GM18505 (cell line): ENCODE data around the gene SNX5.

Source experiments
- ATAC-seq: cut with Tn5 transposase; IDR thresholded peaks from one replicate; pipeline ENCODE4 v1.9.1; 2021; ENCODE audit not compliant: unreplicated experiment
- POLR2A ChIP-seq: IDR thresholded peaks from 4 replicates; pipeline ENCODE4 v1.6.1; 2011; ENCODE audit warnings: borderline replicate concordance; ENCODE audit not compliant: insufficient read depth, insufficient read length; ENCODE audit errors: extremely low read depth

SNX5 gene

GRCh38 chr20:17919149-17919548 lies 49.4 kb downstream of the SNX5 start:
- no peak for TF ChIP-seq POLR2A
- no peak for ATAC-seq

- no peak for TF ChIP-seq POLR2A
- no peak for ATAC-seq
Measured at GRCh38 chr20:17917832-17918618, 50.6 kb downstream of the SNX5 start.

- no peak for ATAC-seq
- TF ChIP-seq POLR2A, result no peak
Measured at GRCh38 chr20:17916433-17916891, 52.1 kb downstream of the SNX5 start.

- TF ChIP-seq POLR2A, result no peak
- ATAC-seq, result no peak
Measured at GRCh38 chr20:17914957-17915356, 53.6 kb downstream of the SNX5 start.

GRCh38 chr20:17912916-17913315 lies 55.7 kb downstream of the SNX5 start:
- no peak for TF ChIP-seq POLR2A
- ATAC-seq, result no peak

GRCh38 chr20:17911927-17912326 lies 56.7 kb downstream of the SNX5 start:
- TF ChIP-seq POLR2A, result no peak
- ATAC-seq, result no peak

- ATAC-seq, result no peak
- TF ChIP-seq POLR2A, result no peak
Measured at GRCh38 chr20:17910828-17911294, 57.7 kb downstream of the SNX5 start.

GRCh38 chr20:17909869-17910321 lies 58.7 kb downstream of the SNX5 start:
- no peak for TF ChIP-seq POLR2A
- ATAC-seq, result no peak

- ATAC-seq, result no peak
- no peak for TF ChIP-seq POLR2A
Measured at GRCh38 chr20:17905544-17905943, 63.0 kb downstream of the SNX5 start.

GRCh38 chr20:17904027-17904426 lies 64.6 kb downstream of the SNX5 start:
- peak; percentile 71 for ATAC-seq

GRCh38 chr20:17902531-17903083 lies 66.0 kb downstream of the SNX5 start:
- TF ChIP-seq POLR2A, result no peak
- no peak for ATAC-seq

More at GRCh38 chr20:17904027-17904426, 64.6 kb downstream of the SNX5 start:
- TF ChIP-seq POLR2A, result no peak

- TF ChIP-seq POLR2A, result no peak
- ATAC-seq, result no peak
Measured at GRCh38 chr20:17901971-17902370, 66.6 kb downstream of the SNX5 start.

- no peak for TF ChIP-seq POLR2A
- ATAC-seq, result no peak
Measured at GRCh38 chr20:17898548-17898994, 70.0 kb downstream of the SNX5 start.
